GM18498 (cell line): Measurements from ENCODE around the gene AGAP1.

Experiments
- ATAC-seq: cut with Tn5 transposase; IDR thresholded peaks from one replicate; pipeline ENCODE4 v1.9.1; 2021; ENCODE audit warnings: mild to moderate bottlenecking, moderate library complexity; ENCODE audit not compliant: unreplicated experiment

Gene AGAP1

DNA sequence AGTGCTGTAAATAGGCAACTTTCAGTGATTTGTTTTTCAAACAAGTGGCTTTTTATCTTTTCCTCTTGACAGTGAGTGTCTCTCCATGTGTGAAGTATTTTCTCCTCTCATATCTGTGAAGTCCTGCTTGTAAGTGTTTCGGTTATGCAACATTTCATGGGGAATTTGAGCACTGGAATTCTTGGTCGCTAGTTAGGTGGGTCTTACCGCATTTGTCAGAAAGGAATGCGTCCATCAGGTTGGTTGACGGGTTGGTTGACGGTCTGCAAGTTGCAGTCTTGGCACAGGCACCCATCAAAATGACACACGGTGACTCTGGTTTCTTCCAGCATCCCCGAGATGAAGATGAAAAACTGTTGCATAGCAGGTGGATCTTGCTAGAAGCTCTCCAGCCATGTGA is 109.8 kb downstream of the AGAP1 start:
- no peak for ATAC-seq

DNA sequence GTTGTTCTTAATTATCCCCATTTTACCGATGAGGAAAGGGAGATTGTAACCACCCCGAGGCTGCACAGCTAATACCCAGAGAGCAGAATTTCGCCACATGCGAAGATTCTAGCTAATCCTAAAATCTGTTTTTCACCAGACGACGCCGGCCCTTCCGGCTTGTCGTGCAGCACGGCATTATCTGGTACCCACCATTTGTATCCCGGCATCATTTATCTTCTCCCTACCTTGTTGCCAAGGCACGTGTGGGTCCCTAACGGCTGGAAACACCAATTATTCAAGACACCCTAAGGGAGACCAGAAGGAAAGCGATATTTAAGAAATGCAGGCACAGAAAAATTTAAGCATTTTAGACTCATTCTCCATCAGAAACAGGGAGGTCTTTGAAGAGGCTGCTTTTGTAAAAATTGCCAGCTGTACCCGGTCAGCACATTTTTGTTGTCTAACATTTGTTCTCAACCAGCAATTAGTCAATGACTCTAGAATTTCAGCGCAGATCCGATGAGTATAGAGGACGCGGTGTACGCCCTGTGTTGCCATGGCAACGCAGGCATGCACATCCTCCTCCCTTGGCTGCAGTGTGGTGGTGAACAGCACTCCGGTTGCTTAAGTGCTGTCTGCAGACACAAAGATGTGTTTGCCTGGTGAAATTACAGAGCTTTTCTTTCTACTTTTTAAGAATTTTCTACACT is 111.6 kb downstream of the AGAP1 start:
- ATAC-seq = no peak

DNA sequence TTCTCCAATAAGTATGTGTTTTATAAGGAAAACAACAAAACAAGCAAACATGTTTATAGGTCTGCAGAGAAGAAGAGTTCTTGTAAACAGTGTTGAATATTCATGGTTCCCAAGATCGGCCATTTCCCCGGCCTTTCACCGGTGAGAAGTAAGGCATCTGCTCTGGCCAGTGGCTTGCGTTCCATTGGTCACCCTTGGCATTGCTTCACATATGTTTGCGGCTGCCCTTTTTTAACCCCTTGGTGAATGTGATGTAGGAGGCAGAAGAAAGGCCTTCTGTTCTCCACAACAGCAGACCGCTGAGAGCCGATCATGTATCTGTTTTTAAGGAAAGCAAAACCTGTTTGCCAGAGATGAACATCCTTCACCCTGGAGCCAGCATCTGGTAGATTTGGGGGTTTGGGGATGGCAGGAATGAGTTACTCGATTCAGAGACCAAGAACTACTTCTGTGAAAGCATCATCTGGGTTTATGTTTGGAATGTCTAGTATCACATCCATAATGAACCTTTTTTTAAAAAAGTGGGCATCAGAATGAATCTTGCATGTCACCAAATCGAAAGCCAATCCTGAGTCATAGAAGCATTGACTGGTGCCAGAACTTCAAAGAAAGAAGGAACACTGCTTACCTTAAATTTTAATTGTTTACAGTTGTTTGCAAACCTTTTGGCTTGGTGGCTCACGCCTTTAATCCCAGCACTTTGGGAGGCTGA is 112.3 kb downstream of the AGAP1 start:
- no peak for ATAC-seq

DNA sequence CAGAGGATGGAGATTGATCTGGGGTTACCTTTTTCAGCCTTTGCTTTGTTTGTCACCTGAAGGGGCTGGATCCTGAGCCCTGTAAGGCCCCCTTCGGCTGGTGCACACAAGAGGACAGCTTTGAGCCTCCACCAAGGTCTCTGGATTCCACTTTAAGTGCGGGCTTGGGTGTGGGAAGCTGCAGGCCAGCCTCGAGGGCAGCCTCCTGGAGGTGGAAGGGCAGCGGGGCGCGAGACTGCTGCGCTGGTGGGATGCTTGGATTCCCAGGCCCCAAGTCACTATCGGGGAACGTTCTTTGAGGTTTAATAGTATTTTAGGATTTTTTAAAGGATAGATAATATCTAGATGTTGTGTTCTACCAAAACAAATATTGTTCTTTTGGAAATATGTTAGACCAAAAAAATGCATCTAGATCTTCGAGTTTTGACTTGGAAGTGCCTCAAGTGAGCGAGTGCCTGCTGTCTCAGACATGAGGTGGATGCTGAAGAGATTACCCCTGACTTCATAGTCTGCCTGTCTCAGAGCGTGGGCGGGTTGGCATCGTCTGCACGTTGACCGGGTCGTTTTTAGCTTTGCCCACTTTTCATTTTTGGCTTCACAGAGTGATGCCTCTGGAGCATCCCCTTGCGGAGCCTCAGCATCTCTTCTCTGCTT is 113.8 kb downstream of the AGAP1 start:
- no peak for ATAC-seq

DNA sequence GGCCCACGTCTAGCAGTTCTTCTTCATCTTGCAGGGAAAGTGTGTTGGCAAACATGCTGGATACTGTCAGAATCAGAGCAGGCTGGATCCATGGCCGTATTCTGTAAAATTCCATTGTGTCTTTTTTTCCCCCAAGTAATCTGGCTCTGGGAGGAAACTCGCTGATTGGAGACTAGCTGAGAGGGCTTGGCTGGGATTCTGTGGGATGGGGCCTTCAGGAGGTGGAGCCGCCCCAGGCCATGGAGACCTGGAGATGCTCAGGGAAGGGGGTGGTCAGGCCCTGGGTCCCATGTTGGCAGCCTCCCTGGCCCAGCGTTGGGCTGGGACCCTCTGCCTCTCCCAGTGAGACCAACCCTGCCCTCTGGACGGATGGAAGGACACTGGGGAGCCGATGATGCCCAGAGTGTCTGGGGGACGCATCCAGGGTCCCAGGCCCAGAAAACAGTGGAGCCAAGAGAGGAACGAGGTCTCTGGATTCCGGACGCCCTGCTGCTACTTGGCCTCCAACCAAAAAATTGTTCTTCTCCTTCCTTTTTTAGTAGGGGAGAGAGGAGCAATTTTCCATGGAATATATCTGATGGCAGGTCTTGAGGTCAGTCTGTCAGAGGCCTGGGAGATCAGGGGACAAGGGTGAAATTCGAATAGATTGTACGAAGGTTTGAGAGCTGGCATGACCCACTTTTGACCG is 114.5 kb downstream of the AGAP1 start:
- no peak for ATAC-seq

DNA sequence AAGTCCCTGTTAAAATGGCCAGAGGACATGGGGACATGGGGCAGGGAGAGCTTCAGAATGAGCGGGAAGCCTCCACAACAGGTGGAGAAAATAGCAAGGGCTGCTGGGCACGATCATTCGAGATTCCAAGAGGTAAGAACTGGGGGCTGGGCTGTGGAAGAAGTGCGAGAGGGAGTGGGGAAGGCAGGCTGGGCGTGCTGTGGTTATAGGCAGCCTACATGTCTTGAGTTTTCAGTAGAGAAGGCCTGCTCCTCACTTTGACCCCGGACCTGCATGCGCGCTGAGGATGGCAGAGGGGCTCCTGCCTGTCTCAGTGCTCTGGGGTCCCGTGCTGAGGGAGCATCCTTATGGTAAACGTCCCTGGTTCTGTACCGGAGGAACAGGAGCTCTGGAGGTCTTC is 115.5 kb downstream of the AGAP1 start:
- no peak for ATAC-seq

DNA sequence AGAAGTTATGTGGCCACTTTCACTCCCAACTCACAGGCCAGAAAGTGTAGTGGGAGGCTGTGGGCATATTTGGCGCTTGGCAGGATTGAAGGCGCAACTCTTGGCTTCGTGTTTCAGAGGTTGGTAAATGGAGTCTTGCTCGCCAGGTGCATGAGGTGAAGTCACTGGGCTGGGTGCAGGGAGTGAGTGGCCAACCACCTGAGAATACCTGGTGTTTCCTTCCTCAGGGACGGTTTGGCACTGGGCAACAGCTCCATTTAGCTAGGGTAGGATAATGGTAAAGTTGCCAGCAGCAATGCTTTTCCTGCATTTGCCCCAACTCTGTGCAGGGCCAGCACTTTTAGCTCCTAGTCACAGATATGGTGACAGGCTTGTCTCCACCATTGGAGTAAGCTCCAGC is 115.9 kb downstream of the AGAP1 start:
- no peak for ATAC-seq

DNA sequence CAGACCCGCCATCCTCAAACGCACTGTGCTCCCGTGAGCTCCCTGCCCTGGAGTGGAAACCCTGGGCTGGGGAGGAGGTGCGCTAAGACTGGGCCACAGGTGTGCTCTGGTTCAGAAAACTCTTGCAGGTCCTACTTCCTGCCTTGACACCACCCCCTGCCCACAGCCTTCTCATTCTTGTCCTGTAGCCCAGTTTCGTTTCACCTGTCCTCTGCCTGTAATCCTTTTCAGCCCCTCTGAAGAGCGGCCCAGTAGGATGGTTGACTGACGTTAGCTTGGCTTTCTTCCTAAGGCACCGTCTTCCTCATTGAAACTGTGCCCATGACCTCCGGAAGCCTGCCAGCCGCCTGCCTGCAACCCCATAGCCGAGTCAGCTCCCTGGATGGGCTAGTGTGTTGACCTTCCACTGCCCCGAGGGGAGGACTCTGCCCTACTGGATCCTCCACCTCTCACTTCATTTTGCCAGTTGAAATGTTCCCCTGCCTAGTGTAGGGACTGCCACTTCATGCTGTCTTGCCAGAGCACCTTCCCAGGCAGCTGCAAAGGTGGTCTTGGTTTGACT is 116.9 kb downstream of the AGAP1 start:
- ATAC-seq = no peak

DNA sequence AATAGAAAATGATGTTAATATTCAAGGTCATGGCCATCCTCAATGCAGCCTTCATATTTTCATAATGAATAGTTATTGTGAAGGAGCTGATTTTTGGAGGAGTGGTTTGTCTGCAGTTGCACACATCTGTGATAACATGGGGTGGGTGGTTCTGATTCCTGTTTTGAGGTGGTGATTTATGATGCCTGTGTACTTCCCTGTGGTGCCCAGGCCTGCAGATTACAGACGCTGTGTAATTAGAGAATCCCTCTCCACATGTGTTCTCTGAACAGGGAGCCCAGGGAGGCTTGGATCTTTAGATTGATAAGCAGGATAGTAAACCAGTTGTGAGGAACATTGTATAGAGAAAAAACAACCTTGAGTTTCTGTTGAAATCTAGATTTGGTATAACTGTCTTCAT is 117.5 kb downstream of the AGAP1 start:
- no peak for ATAC-seq

DNA sequence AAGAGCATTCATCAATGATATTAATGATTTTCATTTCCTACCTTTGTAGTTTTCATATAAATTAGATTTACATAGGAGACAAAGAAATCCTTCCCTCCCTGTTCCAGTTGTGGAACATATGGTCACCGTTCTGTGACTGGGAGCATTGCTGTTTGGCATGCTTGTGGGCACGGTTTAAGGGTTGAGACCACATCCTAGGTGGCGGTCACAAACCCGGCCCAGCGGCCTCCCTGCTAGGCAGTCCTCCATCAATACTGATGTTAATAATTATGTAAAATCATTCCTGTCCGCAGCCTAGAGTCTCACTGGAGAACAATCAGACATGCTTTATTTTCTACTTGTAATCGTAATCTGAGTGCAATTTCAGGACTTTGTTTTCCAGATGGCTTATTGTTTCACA is 117.9 kb downstream of the AGAP1 start:
- no peak for ATAC-seq

DNA sequence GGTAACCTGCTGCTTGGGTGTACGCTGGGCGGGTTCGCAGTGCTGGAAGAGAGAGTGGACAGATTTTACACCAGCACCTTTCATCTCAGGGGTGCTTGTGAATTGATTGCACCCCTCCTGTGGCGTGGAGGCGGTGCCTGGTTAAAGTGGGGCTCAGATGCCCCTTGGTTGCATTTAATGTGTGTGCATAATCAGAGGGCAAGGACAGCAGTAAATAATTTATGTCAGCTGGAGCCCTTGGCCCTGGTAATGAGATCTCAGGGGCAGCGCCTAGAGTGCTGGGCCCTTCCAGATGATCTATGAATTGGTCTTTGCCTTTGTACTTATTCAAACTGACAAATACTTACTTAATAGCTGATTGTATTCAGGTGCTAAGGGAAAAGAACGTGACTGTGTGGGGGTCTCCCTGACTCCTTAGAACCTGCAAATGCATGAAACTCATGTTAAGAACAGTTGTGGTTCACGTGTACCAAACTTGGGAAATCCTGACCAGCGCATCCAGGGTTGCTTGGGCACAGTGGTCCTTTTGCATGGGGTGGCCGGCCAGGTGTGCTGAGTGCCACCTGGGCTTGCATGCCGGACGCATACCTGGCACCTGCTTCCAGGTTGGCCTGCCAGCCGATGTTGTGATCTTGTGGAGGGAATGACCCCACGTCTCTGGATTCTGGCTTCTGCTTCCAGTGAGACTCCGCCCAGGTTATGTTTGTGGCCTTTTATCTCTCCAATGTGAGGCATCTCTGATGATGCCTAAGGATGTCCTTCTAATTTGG is 118.5 kb downstream of the AGAP1 start:
- no peak for ATAC-seq

DNA sequence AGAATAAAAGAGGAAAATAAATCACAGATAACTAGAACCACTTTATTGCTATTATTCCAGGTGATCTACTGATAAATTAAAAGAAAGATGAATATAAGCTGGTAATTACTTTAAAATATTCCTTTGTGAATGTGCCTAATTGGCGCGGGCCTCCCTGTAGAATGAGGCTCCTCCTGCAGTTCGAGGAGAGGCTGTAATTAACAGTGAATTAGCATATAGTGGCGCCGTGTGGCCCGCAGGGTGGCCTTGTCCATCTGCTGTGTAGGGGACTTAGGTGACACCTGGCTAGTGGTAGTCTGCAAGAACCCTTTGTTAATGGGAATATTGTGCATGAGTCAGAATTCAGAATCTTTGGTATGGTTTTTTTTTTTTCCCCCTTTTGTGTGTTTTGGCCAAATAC is 119.8 kb downstream of the AGAP1 start:
- no peak for ATAC-seq

DNA sequence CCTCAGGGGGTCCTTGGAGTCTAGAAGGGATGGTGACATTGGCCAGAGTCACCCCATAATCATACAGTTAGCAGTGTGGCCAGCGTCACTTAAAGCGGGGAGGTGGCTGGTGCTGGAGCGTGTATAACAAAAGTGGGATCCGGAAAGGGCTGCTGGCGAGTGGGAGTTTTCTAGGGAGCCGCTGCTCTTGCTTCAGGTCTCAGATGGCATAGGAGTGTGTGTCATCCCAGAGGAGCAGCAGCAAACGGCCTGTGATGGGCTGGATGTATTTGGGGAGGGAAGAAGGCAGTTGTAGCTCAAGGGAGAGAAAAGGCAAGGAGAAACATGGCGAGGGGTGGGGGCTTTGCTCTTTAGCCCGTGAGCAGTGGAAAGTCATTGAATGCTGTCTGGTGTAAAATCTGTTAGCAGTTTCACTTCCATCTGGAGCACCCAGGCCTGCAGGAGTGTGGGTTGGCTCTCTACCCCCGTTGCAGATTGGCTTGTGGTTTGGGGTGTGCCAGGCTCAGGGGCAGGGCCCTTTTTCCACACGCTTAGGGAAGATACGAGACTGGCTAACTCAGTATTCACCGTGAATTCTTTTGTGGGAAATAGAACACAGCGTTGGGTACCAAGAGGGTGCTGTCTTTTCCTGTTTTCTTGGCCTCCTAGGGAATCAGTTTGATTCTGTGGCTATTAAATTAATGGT is 120.5 kb downstream of the AGAP1 start:
- no peak for ATAC-seq

DNA sequence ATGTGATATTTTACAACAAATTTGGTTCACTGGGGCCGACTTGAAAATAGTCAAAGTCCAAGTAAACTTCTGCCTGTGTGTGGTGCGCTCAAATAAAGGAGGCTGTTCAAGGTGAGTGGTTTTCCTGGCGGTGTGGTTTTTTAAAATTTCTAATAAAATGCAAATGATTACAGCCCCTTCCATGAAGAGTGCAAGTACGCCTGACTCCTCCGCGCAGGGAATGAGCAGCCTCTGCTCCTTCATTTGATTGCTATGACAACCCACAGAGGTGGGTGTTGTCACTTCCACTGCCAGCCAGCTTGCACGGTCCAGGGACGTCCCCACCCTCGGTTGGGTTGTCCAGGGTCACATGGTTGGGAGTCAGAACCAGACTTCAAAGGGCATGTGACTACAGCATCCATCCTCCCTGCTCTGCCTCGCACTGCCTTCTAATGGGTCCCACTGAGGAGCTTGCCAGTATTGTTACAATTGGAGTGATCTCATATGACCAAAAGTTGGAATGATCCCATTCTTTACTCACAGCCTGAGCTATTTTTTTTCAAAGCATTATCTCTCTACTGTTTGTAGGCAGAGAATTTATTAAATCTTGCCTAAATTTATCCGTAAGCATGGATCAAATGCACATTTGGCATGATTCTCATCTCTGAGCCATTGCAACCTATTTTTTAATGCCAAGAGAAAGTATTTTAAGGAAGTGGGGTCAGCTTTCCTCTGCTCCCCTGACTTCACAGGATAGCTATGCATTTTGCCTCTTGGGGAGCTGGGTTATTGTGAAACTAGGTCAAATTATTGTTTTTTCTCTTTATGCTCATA is 121.3 kb downstream of the AGAP1 start:
- ATAC-seq = no peak

DNA sequence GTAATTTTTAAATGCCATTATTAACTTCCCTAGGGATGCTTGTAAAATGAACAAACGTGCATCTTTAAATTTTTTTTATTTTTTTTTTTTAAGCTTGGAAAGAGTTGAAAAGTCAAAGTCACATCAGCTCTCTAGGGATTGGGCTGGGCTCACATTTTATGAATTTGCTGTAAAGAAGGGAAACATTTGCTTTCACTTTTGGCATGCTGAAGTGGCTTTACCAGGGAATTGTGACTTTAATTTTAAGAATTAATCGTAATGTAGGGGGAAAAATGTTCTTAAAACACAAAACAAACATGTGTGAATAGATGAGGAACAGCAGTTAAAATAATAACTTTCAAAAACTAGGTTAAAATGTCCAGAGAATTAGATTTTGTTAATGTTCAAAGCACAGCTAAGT is 123.0 kb downstream of the AGAP1 start:
- no peak for ATAC-seq

DNA sequence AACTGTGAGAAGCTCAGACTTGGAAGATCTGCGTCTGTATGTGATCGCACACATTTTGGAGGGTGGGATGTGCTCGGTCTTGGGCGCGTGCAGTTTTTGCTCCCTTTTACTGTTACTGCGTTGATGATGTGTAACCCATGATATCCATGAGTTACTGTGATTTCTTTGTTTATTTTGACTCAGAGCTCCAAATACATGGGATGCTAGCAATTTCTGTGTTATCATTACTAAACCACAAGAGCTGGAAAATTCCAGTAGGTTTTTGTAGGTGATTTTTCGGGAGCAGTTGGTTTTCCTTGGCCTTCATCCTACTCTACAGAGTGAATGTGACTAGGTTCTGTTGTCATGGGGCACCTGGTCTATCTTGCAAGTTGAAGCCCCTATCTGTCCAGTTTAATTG is 124.2 kb downstream of the AGAP1 start:
- ATAC-seq = no peak

DNA sequence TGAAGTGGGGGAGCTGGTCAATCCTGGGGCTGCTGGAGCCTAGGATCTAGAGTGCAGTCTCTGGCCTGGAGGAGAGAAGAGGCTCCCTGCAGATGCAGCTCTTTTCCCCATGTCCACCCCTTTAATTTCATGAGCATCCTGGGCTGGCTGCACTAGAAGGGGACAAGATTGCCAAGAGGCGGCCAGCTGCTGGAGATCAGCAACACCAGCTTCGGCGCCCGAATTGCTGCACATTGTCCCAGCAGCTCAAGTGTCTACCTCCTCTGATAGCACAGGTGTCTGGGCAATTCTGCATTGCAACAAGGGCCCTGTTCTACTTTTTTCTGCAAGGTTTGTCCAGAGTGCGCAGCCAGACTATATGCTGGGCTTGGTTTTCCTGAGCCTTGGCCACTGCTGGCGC is 125.7 kb downstream of the AGAP1 start:
- no peak for ATAC-seq

DNA sequence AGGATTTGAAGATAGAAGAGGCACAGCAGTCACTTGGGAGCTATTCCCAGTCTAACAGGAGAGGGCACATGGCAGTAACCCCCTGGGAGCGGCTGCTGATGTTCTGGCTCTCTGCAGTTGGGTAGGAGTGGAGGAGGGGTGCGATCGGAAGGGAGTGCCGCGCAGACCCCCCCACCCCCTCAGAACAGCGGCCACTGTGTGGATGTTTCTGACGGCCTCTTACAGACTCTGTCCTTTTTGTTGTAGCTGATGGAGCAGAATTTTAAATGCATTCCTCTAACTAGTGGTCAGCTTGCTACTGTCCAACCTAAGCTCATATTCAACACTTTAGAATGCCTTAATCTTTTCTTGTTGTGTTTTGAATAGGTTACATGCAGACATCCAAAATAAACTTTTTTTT is 127.9 kb downstream of the AGAP1 start:
- ATAC-seq = no peak

DNA sequence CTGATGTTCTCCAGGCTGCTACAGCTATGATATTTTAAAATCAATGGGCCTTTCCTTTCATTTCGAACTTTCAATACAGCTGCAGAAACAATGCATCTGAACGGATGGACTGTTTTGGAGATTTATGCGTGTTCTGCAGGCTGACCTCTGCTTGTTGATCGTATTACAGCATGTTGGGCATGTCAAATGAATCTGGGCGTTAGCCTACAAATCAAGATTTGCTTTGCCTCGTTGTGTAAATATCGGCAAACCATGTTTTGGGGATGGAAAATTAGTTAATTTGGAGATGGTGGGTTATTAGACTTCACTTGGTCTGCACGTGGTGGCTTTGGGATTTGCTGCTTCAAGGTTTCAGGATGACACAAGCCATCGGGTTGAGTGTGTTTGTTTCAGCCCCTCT is 129.3 kb downstream of the AGAP1 start:
- ATAC-seq = no peak
